OCI-LY3 (cell line): Measurements from ENCODE around the gene SCN1A.

Source experiments
- CTCF ChIP-seq: fragments of 200-600, 300-600 bp; sonication (generic); IDR thresholded peaks from 2 replicates; pipeline ENCODE4 v1.5.1; 2014; ENCODE audit warnings: antibody characterized with exemption, low read length, low read depth
- EZH2phosphoT487 ChIP-seq: fragments of 200-600 bp; shearing (Covaris generic); IDR thresholded peaks from 2 replicates; pipeline ENCODE4 v1.6.1; 2018; ENCODE audit warnings: antibody characterized with exemption, mixed run types, low read depth

- TF ChIP-seq CTCF (no peak), EZH2phosphoT487 (no peak)
These were observed 42.5 kb upstream of the SCN1A start for GRCh38 chr2:166170356-166170755.
